ENCODE data around the gene TNNT2. TPM values are rescaled to one million over a fixed set of nuclear protein-coding genes. Genes with fewer than 3 reads are reported as not detected.

TNNT2 gene
- total and polyA plus RNA-seq, 2 donors (not counting 3 experiments of a cell fraction or from before 2014, with no cell fraction given) = not detected

DNA sequence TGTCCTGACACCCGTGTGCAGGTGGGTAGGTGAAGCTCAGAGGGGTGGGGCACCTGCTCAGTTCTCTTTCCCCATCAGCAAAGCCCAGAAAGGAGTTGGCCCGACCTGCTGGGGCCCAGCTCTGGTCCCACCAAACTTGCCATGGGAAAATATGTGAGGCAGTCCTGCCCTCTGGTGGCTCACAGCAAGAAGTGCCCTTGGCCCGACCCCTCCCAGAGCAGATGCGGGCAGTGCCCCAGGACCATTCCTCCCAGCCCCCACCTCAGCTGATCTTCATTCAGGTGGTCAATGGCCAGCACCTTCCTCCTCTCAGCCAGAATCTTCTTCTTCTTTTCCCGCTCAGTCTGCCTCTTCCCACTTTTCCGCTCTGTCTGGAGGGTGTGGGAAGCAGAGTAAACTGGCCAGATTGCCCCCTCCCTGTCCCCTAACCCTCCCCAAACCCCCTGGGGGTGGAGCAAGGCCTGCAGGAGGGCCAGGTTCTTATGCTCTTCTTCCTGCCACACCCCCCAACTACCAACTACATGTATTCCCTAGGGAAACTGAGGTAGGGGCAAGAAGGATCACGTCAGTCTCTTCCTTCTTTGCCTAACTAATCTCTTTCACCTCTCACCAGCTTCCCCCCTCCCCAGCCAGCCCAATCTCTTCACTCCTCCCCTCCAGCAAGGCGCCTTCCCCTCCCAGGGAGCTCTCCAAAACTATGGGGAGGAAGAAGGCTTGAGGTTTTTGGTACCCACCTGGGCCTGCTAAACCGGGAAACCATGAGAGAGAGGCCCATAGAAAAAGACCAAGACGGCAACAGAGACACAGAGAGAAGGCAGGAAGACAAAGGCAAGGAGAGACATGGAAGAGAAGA is 15.6 kb downstream of the TNNT2 start:
- Histone ChIP-seq H4K20me1 (replicated peaks; ENCODE audit: control insufficient read depth, extremely low read depth, insufficient read depth, low read length) (no peaks in the 10 kb centered on the region), H3K27ac (ENCODE audit: insufficient read depth, low read depth, low read length) (no peak overlapping the region), H3K4me3 (replicated peaks in 1 of 3; ENCODE audit: insufficient read depth in 1 of 3, low read depth in 1 of 3, low read length in 3 of 3) (no peak overlapping the region), H3K4me1 (ENCODE audit: control insufficient read depth, extremely low read depth, insufficient read depth, low read length) (peaks cover 6% of the 10 kb centered on the region), H3K4me2 (ENCODE audit: insufficient read depth, low read length) (no peak overlapping the region), H3K79me2 (ENCODE audit: control insufficient read depth, insufficient read depth, low read length) (no peaks in the 10 kb centered on the region), H3K36me3 (ENCODE audit: control insufficient read depth in 2 of 2, extremely low read depth in 1 of 2, insufficient read depth in 2 of 2, low read length in 2 of 2) (no peaks in the 10 kb centered on the region), H3K9me3 (replicated peaks; ENCODE audit: control insufficient read depth, insufficient read depth, low read length) (no peaks in the 10 kb centered on the region), H3K27me3 (ENCODE audit: control insufficient read depth in 2 of 2, insufficient read depth in 2 of 2, low read length in 2 of 2) (peaks cover 0 to 3% of the 10 kb centered on the region in 2 experiments), H3K9me1 (replicated peaks; ENCODE audit: control insufficient read depth, extremely low read depth, insufficient read depth, low read length) (no peaks in the 10 kb centered on the region), H2AFZ (ENCODE audit: low read depth, low read length) (no peak overlapping the region), H3K9ac (replicated peaks; ENCODE audit: extremely low read depth, insufficient read depth, low read length) (no peak overlapping the region)
- ChIA-PET POLR2A (no interaction called here), CTCF (interaction anchor here (0.6 to 6.8 kb wide), 20 partner anchors 10 to 390 kb away, joined by 3 to 109 read pairs (median 4); no protein-coding TSS in a partner anchor)
- DNase-seq (ENCODE audit: low read depth, low spot score) = peak; percentile 26
- TF ChIP-seq, protein P1, sequence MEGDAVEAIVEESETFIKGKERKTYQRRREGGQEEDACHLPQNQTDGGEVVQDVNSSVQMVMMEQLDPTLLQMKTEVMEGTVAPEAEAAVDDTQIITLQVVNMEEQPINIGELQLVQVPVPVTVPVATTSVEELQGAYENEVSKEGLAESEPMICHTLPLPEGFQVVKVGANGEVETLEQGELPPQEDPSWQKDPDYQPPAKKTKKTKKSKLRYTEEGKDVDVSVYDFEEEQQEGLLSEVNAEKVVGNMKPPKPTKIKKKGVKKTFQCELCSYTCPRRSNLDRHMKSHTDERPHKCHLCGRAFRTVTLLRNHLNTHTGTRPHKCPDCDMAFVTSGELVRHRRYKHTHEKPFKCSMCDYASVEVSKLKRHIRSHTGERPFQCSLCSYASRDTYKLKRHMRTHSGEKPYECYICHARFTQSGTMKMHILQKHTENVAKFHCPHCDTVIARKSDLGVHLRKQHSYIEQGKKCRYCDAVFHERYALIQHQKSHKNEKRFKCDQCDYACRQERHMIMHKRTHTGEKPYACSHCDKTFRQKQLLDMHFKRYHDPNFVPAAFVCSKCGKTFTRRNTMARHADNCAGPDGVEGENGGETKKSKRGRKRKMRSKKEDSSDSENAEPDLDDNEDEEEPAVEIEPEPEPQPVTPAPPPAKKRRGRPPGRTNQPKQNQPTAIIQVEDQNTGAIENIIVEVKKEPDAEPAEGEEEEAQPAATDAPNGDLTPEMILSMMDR (IDR thresholded peaks at IDR 0.05; ENCODE audit: extremely low read depth in 1 of 2, insufficient read depth in 1 of 2, low read depth in 1 of 2, low read length in 2 of 2) = peak; percentile 72 to 84
- TF ChIP-seq EZH2 (IDR thresholded peaks at IDR 0.05; ENCODE audit: borderline replicate concordance, low read depth, low read length, severe bottlenecking) (no peak), POLR2A (IDR thresholded peaks at IDR 0.05; ENCODE audit: low read depth, low read length) (no peak), GATA2 (IDR thresholded peaks at IDR 0.05; ENCODE audit: insufficient read depth, insufficient read length, low read depth, low read length) (no peak), FOS (IDR thresholded peaks at IDR 0.05; ENCODE audit: borderline replicate concordance, insufficient read depth, low read length) (no peak)
- dilution Hi-C loops (cut with MboI; ENCODE audit: extremely low pct_ligation_motif_present, low sequenced_read_pairs) (no loop called here), intact Hi-C loops (cut with micrococcal nuclease) (loop anchor here (1.0 kb wide), 1 partner anchor 14 kb away; no protein-coding TSS in a partner anchor)
- BruUV-seq (replicated peaks) = no TSS peak
- FAIRE-seq = peak; percentile 79

Data from endothelial cell of umbilical vein (primary cell).